Gastroesophageal sphincter (tissue), 4 donors: ENCODE results near the gene HOXA10. TPM values are rescaled to one million over a fixed set of nuclear protein-coding genes. Genes with fewer than 3 reads are reported as not detected.
A peak's percentile ranks its signal among the peaks of the same experiment; 100 is the strongest.

Experiments
- ATAC-seq: fragments of 150-250 bp; one replicate; pipeline ENCODE4 v1.9.1; 2016; ENCODE audit warnings: mild to moderate bottlenecking, moderate library complexity
- H3K27ac ChIP-seq, 4 donors: fragments of 200-600 bp; sonication (generic) in 3 of 4; 1 replicate in 3 of 4; 2 replicates in 1 of 4; pipeline ENCODE4 v1.5.1; 2016 to 2019
- H3K27me3 ChIP-seq: fragments of 200-600 bp; sonication (generic); one replicate; pipeline ENCODE4 v1.5.1; 2019
- H3K36me3 ChIP-seq, 2 donors: fragments of 200-600 bp; sonication (generic); one replicate each; pipeline ENCODE4 v1.5.1; 2019; ENCODE audit warnings: control low read depth in 1 of 2
- H3K4me1 ChIP-seq, 3 donors: fragments of 200-600 bp; sonication (generic); 1 replicate in 2 of 3; 2 replicates in 1 of 3; pipeline ENCODE4 v1.5.1; 2016 to 2019; ENCODE audit warnings: control low read depth in 2 of 3
- H3K4me3 ChIP-seq, 2 donors: fragments of 200-600 bp; sonication (generic); one replicate each; pipeline ENCODE4 v1.5.1; 2019; ENCODE audit warnings: mild to moderate bottlenecking in 1 of 2, moderate library complexity in 1 of 2
- H3K9me3 ChIP-seq, 3 donors: fragments of 200-600 bp; sonication (generic); one replicate each; pipeline ENCODE4 v1.5.1; 2017 to 2019; ENCODE audit warnings: control low read depth in 2 of 3
- EP300 ChIP-seq: sonication (generic); formaldehyde crosslinking; IDR thresholded peaks from one replicate; pipeline ENCODE4 v1.6.1; 2017; ENCODE audit warnings: antibody characterized with exemption, mild to moderate bottlenecking
- POLR2A ChIP-seq, 2 donors: fragments of 450-650 bp; IDR thresholded peaks; one replicate each; pipeline ENCODE4 v1.6.1; 2017; ENCODE audit warnings: antibody characterized with exemption in 2 of 2, mild to moderate bottlenecking in 2 of 2, moderate library complexity in 1 of 2
- POLR2AphosphoS5 ChIP-seq: sonication (generic); formaldehyde crosslinking; IDR thresholded peaks from one replicate; pipeline ENCODE4 v1.6.1; 2017; ENCODE audit warnings: antibody characterized with exemption
- WGBS, 2 donors: methylation state at CpG; one replicate each; pipeline ENCODE4 v1.1.5; 2018; ENCODE audit warnings: low coverage in 1 of 2; 5-methylcytosine and 5-hydroxymethylcytosine counted together
- total RNA-seq, 4 donors: library from RNA; depleted of rRNA; stranded (reverse); fragments of >200 nt; gene quantifications; one replicate each; pipeline ENCODE4 v1.1.0, GENCODE V29; 2016
- TF ChIP-seq, protein P1 (sequence below), 4 experiments: fragments of 200-600 bp in 2 of 4; fragments of 450-650 bp in 2 of 4; sonication (generic) in 1 of 4; IDR thresholded peaks; one replicate each; pipeline ENCODE4 v1.5.1; 2017 to 2019; ENCODE audit warnings: antibody characterized with exemption in 4 of 4, mild to moderate bottlenecking in 2 of 4, moderate library complexity in 2 of 4

HOXA10 gene
- total RNA-seq, 4 donors from 2014 or later, result 0.67 TPM; not detected in 3

DNA sequence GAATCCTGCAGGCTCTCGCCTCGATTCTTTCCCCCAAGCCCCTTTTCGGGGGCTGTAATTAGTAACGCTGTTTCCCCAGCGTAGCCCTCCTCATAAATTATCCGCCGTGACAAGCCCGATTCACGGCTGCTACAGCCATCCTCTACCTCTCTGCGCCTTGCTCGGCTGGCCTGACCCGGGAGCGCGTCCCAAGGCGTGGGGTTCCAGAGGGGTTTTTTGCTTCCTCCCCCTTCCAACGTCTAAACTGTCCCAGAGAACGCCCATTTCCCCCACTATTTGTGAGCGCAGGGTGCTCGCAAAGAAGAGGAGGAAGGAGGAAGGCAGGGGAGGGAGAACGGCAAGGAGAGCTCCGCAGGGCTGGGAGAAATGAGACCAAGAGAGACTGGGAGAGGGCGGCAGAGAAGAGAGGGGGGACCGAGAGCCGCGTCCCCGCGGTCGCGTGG, 31.5 kb downstream of the HOXA10 start:
- ATAC-seq, result no peak
- WGBS, 2 donors, result 0 to 3% methylated on average over 7 to 24 of the region's 29 CpGs

DNA sequence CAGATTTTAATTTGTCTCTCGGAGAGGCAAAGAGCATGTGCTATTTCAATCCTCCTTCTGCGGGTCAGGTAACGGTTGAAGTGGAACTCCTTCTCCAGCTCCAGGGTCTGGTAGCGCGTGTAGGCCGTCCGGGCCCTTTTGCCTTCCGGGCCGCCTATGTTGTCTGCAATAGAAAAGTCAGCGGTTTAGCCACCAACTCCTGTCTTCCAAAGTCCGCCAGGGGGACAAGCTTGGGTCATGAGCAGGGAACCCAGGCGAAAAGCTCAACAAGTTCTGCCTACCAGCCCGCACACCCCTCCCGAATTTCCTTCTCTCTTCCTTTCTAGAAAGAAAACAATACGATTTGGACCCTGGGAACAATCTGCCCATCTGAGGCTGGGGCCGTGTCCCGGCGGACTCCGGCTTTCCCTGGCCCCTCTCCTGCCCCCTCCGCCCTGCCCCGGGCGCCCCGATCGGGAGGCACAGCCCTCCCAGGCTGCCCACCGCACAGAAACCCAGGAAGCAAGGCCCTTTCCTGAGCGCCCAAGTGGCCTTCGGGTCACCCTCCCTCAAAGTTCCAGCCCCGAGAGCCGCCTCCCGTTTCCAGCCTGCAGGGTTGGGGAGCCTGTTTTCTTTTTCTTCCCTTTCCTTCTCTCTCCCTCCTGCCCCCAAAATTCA, 32.1 kb downstream of the HOXA10 start:
- H3K27me3 ChIP-seq, result peaks cover 7% of the 10 kb centered on the region
- no peak for ATAC-seq
- H3K27ac ChIP-seq, result peak overlapping the region; percentile 90 to 100 (median 98)
- 13 to 14% methylated on average over 2 to 22 of the region's 30 CpGs for WGBS, 2 donors
- TF ChIP-seq, protein P1, sequence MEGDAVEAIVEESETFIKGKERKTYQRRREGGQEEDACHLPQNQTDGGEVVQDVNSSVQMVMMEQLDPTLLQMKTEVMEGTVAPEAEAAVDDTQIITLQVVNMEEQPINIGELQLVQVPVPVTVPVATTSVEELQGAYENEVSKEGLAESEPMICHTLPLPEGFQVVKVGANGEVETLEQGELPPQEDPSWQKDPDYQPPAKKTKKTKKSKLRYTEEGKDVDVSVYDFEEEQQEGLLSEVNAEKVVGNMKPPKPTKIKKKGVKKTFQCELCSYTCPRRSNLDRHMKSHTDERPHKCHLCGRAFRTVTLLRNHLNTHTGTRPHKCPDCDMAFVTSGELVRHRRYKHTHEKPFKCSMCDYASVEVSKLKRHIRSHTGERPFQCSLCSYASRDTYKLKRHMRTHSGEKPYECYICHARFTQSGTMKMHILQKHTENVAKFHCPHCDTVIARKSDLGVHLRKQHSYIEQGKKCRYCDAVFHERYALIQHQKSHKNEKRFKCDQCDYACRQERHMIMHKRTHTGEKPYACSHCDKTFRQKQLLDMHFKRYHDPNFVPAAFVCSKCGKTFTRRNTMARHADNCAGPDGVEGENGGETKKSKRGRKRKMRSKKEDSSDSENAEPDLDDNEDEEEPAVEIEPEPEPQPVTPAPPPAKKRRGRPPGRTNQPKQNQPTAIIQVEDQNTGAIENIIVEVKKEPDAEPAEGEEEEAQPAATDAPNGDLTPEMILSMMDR (IDR thresholded peaks at IDR 0.05), result peak in 3 of 4 experiments; percentile 44 to 51 (median 51)
- TF ChIP-seq EP300 (no peak), POLR2AphosphoS5 (peak; percentile 10), POLR2A (IDR thresholded peaks at IDR 0.05) (peak in 1 of 2 donors; percentile 20)
- no peaks in the 10 kb centered on the region for H3K36me3 ChIP-seq
- peaks cover under 1 to 52% (median under 1%) of the 10 kb centered on the region in 3 donors for H3K4me1 ChIP-seq
- H3K9me3 ChIP-seq, result no peaks in the 10 kb centered on the region
- peak overlapping the region; percentile 94 to 98 for H3K4me3 ChIP-seq

More for the DNA sequence above, 31.5 kb downstream of the HOXA10 start:
- Histone ChIP-seq H3K9me3 (no peaks in the 10 kb centered on the region), H3K4me3 (peak overlapping the region; percentile 94 to 98), H3K4me1 (peaks cover 0 to 47% (median 0%) of the 10 kb centered on the region in 3 donors), H3K27me3 (peaks cover 12% of the 10 kb centered on the region), H3K27ac (peak overlapping the region; percentile 90 to 100 (median 98)), H3K36me3 (no peaks in the 10 kb centered on the region)
- TF ChIP-seq, protein P1 (IDR thresholded peaks at IDR 0.05), result no peak
- TF ChIP-seq POLR2A (IDR thresholded peaks at IDR 0.05) (no peak), EP300 (no peak), POLR2AphosphoS5 (no peak)

DNA sequence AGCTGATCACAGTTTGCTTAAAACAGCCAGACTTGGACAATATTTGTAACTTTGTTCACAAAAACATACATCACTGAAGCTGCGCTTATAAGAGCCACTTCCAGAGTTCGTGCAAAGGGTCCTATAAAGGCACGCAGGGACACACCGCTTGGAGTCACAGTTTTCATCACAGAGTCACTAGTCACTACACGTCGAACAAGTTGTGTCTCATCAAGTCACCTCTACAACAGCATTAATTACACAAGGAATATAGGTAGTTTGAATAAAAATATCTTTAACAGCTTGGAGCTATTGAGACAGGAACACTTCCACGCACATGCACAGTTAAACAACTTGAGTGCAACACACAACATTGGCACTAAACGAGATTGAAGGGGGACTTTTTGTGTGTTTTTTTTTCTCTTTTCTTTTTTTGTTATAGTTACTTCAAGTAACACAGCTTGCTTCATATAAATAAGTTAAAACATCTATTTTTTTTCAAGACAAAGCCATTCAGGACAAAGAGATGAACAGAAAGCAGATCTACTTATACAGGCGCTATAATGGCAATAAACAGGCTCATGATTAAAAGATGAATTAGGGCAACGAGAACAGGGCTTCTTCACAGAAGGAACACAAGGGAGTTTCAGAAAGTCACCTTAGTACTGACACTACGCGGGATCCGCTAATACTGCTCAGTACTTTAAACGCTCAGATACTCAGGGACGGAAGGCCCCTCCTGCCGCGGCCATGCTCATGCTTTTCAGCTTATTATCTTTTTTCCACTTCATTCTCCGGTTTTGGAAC, 32.8 kb downstream of the HOXA10 start:
- peak overlapping the region; percentile 90 to 100 (median 98) for H3K27ac ChIP-seq
- no peaks in the 10 kb centered on the region for H3K36me3 ChIP-seq
- H3K4me3 ChIP-seq, result peak overlapping the region; percentile 94 to 98
- H3K4me1 ChIP-seq, result peaks cover 5 to 59% (median 6%) of the 10 kb centered on the region in 3 donors
- WGBS, 2 donors, result 33 to 41% methylated on average over 18 of the region's 18 CpGs
- ATAC-seq, result no peak
- no peaks in the 10 kb centered on the region for H3K9me3 ChIP-seq
- H3K27me3 ChIP-seq, result peaks cover 6% of the 10 kb centered on the region
- TF ChIP-seq POLR2AphosphoS5, result no peak
- no peak for TF ChIP-seq EP300
- no peak for TF ChIP-seq POLR2A (IDR thresholded peaks at IDR 0.05)
- TF ChIP-seq, protein P1 (IDR thresholded peaks at IDR 0.05), result no peak

DNA sequence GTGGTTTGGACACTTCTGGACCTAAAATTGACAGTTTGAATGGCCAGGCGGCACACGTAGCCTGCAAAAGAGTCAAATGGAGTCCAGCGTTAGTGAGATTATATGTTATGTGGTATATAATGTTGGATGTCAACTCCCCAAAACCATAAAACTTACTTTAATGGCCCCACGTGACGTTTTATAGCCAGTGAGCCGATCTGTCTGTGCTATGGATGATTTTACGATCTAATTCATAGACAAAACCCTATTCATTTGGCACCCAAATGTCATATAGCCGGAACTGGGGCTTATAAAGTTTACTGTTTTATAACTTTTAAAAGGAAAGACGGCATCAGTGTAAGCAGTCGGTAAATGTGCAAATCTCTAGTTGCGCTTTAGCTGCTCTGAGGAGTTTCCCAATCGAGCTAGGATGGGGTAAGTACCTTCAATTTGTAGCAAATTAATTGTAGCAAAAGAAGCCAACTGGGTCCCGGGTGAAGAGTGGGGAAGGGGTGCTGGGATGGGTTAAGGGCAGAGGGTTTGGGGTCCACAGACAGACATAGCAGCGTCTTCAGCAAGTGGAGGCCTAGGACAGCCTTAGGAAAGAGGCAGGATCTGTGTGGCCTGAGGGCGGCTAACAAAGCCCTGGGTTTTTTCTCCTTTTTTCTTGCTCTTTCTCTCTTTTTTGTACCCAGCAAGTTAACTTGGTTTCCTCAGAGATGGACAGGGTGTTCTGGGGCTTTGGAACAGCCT, 33.8 kb downstream of the HOXA10 start:
- peaks cover 6% of the 10 kb centered on the region for H3K27me3 ChIP-seq
- no peak for ATAC-seq
- H3K4me1 ChIP-seq, result peaks cover 5 to 70% (median 8%) of the 10 kb centered on the region in 3 donors
- WGBS, 2 donors, result 21 to 23% methylated on average over 13 to 14 of the region's 15 CpGs
- no peak for TF ChIP-seq POLR2A (IDR thresholded peaks at IDR 0.05)
- TF ChIP-seq, protein P1 (IDR thresholded peaks at IDR 0.05), result no peak
- no peak for TF ChIP-seq EP300
- TF ChIP-seq POLR2AphosphoS5, result no peak
- peak overlapping the region; percentile 90 to 100 (median 98) for H3K27ac ChIP-seq
- H3K4me3 ChIP-seq, result peak overlapping the region; percentile 31 to 94
- no peaks in the 10 kb centered on the region for H3K36me3 ChIP-seq
- H3K9me3 ChIP-seq, result no peaks in the 10 kb centered on the region
